Effector CD8-positive, alpha-beta T cell (primary cell): ENCODE data around the gene TMEM167B.
"Not testable (repeated sequence)": the region's sequence is repeated elsewhere in the genome, so short reads cannot be mapped to it uniquely, and the experiment has no call there.

Source experiments
- DNase-seq: peaks from one replicate; lab custom pipeline; 2025; lab: John Stamatoyannopoulos, UW

Gene TMEM167B

DNA sequence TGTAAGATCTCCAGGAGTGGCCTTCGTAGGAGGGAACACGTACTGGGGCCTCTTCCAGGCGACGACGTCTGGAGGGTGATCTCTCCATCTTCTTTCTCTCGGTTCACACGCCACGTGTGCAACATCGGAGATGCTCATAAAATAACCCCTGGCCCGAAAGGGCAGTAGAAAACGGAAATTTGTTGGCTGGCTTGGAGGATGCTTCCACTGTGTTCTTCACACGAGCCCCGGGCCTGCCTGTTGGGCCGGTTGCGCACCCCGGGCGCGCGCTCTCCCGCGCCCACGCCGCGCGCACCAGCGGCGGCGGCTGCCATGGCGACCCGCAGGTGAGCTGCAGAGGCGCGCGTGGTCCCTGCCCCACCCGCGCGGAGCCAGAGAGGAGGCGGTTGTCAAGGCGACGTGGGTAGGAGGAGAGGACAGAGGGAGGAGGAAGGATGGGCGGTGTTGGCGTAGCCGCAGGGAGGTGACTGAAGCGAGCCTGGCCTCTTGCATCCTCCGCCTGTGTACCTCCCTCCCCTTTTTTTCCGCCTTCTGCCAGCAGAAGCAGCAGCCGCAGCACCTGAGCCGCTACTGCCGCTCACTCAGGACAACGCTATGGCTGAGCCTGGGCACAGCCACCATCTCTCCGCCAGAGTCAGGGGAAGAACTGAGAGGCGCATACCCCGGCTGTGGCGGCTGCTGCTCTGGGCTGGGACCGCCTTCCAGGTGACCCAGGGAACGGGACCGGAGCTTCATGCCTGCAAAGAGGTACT is 23.2 kb downstream of the TMEM167B start, which contains the start of gene ELAPOR1:
TSS of gene ELAPOR1 (plus strand) at position 526 of the 752 bp plus-strand sequence. CDS start at position 595, 69 bp downstream.
- DNase-seq: peak; percentile 77

DNA sequence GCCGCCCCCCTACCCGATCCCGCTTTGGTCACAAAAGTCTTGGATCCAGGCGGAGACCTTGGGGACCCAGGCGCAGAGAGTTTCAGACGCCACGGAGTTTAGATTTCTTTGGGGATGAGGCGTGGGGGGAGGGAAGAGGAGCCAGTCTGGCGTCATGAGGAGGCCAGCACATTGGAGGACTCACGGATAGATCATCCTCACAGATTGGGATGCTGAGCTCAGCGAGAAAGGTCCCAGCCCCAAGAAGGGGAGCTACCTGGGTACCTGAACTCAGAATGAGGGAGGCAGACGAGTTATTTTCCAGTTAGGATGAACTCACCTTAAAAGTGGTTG is 23.7 kb downstream of the TMEM167B start:
- no peak for DNase-seq

DNA sequence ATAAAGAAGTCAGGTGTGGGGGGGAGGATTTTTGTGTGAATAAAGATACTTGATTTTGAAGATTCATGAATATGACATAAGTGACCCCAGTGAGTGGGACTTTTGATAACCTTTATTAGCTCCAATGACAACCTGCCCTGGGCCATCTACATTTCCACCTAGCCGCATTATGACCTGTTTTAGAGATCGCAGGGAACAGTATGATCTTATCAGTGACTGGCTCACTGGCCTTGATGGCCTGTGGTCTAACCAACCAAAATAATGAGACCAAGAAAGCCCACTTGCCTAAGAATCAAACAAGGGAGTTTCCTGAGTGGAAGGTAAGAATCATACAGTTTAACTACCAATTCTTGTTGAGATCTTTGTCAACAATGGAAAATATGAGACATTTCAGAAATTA is 25.1 kb downstream of the TMEM167B start:
- no peak for DNase-seq

GRCh38 chr1:109116286-109116685 is 25.7 kb downstream of the TMEM167B start:
- no peak for DNase-seq

DNA sequence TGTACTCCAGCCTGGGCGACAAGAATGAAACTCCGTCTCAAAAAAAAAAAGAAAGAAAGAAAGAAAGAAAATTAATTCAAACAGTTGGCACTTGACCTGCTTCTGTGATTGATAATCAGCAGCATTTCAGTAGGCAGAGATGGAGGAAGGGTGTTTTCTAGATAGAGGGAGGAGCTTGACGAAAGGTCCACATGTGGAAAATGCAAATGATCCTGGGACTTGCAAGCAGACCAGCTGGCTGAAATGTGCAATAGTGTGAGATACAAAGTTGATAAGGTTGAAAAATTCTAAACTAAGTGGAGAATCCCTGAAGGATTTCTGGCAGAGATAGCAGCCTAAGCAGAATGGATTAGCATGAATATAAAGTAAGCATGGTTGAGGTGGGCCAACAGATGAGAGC is 27.5 kb downstream of the TMEM167B start:
- no peak for DNase-seq

GRCh38 chr1:109120356-109120755 is 29.8 kb downstream of the TMEM167B start:
- DNase-seq: no peak

- no peak for DNase-seq
Measured at GRCh38 chr1:109131059-109131458, 40.5 kb downstream of the TMEM167B start.

DNA sequence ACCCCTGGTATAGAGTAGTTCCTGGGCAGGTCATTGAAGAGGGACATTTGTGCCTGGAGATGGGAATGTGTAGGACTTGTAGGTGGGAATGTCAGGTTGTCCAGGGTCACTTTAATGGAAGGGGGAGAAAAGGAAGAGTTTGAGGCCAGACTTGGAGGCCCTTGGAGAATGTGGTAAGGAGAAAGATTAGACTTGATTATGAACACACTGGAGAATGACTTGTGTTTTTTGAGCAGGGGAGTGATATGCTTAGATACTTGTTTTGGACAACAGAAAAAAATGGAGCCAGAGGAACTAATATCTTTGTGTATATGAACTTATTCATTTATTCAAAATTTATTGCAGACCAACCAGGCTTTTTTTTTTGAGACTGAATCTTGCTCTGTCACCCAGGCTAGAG is 41.2 kb downstream of the TMEM167B start:
- no peak for DNase-seq

DNA sequence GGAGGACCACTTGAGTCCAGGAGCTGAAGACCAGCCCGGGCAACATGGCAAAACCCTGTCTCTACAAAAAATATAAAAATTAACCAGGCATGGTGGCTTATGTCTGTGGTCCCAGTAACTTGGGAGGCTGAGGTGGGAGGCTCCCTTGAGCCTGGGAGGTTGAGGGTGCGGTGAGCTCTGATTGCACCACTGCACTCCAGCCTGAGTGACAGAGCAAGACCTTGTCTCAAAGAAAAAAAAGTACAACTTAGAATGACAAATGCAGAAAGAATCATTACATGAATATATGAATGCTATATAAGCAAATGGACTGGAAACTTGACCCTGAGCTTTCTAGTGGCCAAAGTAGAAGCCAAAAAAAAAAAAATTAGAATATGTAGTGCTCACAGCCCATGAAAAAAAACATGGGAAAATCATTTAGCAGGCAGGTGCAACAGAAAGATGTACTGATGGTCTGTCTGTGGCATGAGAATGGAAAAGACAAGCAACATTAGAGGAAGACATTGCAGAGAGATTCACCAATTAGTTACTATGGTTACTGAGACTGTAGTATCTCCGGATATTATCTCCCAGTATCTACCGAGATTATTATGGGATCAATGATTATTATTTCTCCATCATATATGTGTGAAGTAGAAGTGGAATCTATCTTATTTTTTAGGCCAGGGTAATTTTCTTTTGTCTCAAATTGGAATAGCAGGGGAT is 42.6 kb downstream of the TMEM167B start:
- DNase-seq: no peak

- no peak for DNase-seq
Measured at GRCh38 chr1:109133815-109134214, 43.3 kb downstream of the TMEM167B start.

DNA sequence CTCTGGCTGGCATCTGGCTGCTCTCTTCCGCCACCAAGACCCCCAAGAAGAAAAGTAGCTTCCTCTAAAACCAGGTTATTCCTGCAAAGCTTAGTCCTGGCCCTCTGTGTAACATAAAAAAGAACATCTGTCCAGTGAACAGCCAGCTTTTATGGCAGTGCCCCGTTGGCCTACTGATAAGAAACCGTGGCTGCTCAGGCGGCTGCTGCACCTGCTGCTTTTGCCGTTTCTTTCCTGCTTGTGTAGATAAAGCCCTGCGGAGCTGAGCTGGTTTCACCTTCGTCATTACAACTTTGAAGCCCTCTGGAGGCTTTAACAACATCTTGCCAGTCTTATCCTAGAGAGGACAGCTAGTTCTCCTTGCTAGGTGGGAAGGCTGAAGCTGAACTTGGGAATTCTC is 43.9 kb downstream of the TMEM167B start:
- no peak for DNase-seq

DNA sequence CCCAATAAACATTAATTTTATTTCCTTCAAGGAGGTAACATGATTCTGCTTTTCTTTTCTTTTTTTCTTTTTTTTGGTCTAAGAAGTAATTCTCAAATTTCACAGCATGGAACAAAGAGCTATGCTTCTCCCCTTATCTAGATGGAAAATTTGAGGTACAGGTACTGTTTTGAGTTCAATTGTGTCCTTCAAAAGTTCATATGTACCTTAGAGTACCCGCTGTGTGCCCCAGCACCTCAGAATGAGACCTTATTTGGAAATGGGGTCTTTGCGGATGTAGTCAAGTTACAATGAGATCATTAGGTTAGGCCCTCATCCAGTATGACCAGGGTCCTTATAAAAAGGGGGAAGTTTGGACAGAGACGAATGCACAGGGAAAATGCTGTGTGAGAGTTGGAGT is 45.4 kb downstream of the TMEM167B start:
- no peak for DNase-seq

- no peak for DNase-seq
Measured at GRCh38 chr1:109136766-109137165, 46.2 kb downstream of the TMEM167B start.

GRCh38 chr1:109137958-109138357 is 47.4 kb downstream of the TMEM167B start:
- DNase-seq: no peak

DNA sequence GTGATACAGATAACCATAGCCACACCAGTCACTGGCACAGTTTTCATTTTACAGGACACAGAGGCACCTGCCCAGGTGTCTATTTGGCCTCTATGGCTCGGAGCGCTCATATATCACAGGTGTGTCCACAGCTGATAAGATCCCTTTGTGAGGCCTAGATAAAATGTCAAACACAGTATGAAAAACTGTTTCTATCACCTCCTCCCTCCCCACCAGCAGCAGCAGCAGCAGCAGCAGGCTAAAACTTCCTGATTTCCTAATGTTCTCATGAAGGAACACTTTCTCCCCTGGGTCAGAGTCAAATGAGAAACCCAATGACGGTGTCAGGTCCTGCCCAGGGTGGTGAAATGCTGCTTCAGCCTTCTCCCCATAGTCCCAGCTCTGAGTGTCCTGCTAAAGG is 47.8 kb downstream of the TMEM167B start:
- DNase-seq: no peak

DNA sequence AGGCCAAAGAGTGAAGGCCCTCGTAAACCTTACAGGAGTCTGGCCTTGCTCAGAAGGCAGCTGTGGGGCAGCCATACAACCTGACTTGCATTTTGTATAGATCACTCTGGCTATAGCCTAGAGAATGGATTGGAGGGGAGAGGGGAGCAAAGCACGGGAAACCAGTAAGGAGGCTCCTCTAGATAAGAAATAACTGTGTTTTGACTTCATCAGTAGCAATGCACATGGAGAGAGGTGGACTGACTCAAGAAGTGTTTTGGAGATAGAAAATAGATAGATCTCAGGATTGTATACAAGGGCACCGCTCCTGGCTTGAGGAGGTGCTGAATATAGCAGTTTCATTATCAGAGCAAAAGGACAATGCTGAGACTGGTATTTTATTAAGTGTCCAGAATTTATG is 49.8 kb downstream of the TMEM167B start:
- DNase-seq: no peak

GRCh38 chr1:109142260-109142659 is 51.7 kb downstream of the TMEM167B start:
- DNase-seq: no peak

DNA sequence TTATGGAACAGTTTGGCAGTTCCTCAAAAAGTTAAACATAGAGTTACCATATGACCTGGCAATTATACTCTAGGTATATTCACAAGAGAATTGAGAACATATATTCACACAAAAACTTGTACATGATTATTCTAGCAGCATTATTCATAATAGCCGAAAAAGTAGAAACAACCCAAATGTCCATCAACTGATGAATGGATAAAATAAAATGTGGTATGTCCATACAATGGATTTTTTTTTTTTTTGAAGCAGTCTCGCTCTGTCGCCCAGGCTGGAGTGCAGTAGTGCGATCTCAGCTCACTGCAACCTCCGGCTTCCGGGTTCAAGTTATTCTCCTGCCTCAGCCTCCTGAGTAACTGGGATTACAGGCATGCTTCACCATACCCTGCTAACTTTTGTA is 52.2 kb downstream of the TMEM167B start:
- not testable (repeated sequence) for DNase-seq
